ENCODE data around the gene CRYBG1.

DNA sequence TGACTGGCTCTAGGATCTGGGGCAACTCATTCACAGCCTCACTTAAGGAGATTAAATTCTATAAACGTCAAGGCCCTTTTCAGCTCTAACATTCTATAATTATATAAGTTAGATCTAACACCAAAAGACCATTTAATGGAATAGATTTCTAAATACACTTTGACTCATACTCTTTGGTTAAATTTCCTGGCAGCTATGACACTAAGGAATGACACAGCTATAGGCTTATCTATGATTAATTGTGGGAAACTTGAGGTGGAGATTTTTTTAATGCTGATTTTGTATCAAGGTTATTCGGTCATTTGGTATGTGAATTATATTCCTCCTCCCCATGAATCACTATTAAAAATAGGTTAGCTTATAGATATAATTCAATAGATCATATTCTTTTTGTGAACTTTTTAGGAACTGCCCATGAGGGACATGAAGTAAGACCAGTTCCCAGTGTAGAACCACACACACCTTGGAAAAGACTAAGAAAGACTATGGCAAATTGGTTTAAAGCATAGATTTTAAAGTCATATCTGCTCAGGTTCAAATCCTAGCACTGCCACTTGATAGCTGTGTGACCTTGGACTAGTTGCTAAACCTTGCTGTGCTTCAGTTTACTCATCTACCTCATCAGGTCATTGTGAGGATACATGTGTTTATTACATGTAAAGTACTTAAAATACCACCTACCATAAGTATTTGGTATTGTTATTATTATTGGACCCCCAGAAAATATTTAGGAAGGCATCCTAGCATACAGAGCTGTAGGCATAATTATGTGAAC lies 116.0 kb downstream of the CRYBG1 start:
- no peak for TF ChIP-seq CTCF (IDR thresholded peaks at IDR 0.05)
- TF ChIP-seq POLR2A (IDR thresholded peaks at IDR 0.05): no peak
